GM19452 (cell line): ENCODE measurements around the gene PPM1E.

Experiments
- ATAC-seq: cut with Tn5 transposase; IDR thresholded peaks from one replicate; pipeline ENCODE4 v1.9.1; 2021; ENCODE audit not compliant: unreplicated experiment

The PPM1E gene

GRCh38 chr17:58993311-58993710 lies 237.7 kb downstream of the PPM1E start:
- ATAC-seq, result no peak

- ATAC-seq, result no peak
These were observed 239.7 kb downstream of the PPM1E start for GRCh38 chr17:58995247-58995940.

- no peak for ATAC-seq
These were observed 241.3 kb downstream of the PPM1E start for GRCh38 chr17:58996968-58997367.

- ATAC-seq, result no peak
These were observed 242.3 kb downstream of the PPM1E start for GRCh38 chr17:58997756-58998553.

- no peak for ATAC-seq
These were observed 243.2 kb downstream of the PPM1E start for GRCh38 chr17:58998871-58999270.

- no peak for ATAC-seq
These were observed 243.8 kb downstream of the PPM1E start for GRCh38 chr17:58999500-58999899.

- ATAC-seq, result no peak
These were observed 244.4 kb downstream of the PPM1E start for GRCh38 chr17:59000022-59000421.

- peak; percentile 92 for ATAC-seq
These were observed 245.6 kb downstream of the PPM1E start for GRCh38 chr17:59001158-59001814.

- ATAC-seq, result no peak
These were observed 246.5 kb downstream of the PPM1E start for GRCh38 chr17:59002126-59002525.

GRCh38 chr17:59002848-59003247 lies 247.2 kb downstream of the PPM1E start:
- ATAC-seq, result no peak

- no peak for ATAC-seq
These were observed 248.2 kb downstream of the PPM1E start for GRCh38 chr17:59003860-59004259.

- no peak for ATAC-seq
These were observed 248.9 kb downstream of the PPM1E start for GRCh38 chr17:59004338-59005111.

- no peak for ATAC-seq
These were observed 252.3 kb downstream of the PPM1E start for GRCh38 chr17:59007995-59008394.

- ATAC-seq, result no peak
These were observed 253.1 kb downstream of the PPM1E start for GRCh38 chr17:59008737-59009136.

- ATAC-seq, result no peak
These were observed 254.4 kb downstream of the PPM1E start for GRCh38 chr17:59010026-59010425.

GRCh38 chr17:59011975-59012374 lies 256.3 kb downstream of the PPM1E start:
- no peak for ATAC-seq

- no peak for ATAC-seq
These were observed 262.4 kb downstream of the PPM1E start for GRCh38 chr17:59018019-59018418.

GRCh38 chr17:59024916-59025315 lies 269.3 kb downstream of the PPM1E start:
- no peak for ATAC-seq

GRCh38 chr17:59026176-59026939 lies 270.7 kb downstream of the PPM1E start:
- ATAC-seq, result no peak

- ATAC-seq, result no peak
These were observed 272.1 kb downstream of the PPM1E start for GRCh38 chr17:59027750-59028149.
